GM12891 (cell line): ENCODE results near the gene ANKRD10.

Experiments used
- PAX5 ChIP-seq: IDR thresholded peaks from 2 replicates; pipeline ENCODE4 v1.6.1; 2011; ENCODE audit warnings: low read length, moderate library complexity, mild to moderate bottlenecking; ENCODE audit not compliant: insufficient read depth, severe bottlenecking
- POLR2A ChIP-seq: IDR thresholded peaks from 2 replicates; pipeline ENCODE4 v1.6.1; 2011; ENCODE audit warnings: low read depth, low read length, control low read depth
- POLR2AphosphoS5 ChIP-seq: IDR thresholded peaks from 2 replicates; pipeline ENCODE4 v1.6.1; 2011; ENCODE audit warnings: low read depth, low read length, control low read depth
- POU2F2 ChIP-seq: IDR thresholded peaks from 2 replicates; pipeline ENCODE4 v1.6.1; 2011; ENCODE audit warnings: low read depth, mild to moderate bottlenecking, control low read depth, low read length, moderate library complexity
- SPI1 ChIP-seq: IDR thresholded peaks from 2 replicates; pipeline ENCODE4 v1.6.1; 2011; ENCODE audit warnings: low read depth, low read length, control low read depth
- TAF1 ChIP-seq: IDR thresholded peaks from 2 replicates; pipeline ENCODE4 v1.6.1; 2011; ENCODE audit warnings: low read depth, low read length, control low read depth

GRCh38 chr13:110869231-110869804 lies 45.6 kb downstream of the ANKRD10 start:
- no peak for TF ChIP-seq POLR2A
- TF ChIP-seq SPI1 = no peak
- no peak for TF ChIP-seq POLR2AphosphoS5
- TF ChIP-seq PAX5 = no peak
- no peak for TF ChIP-seq TAF1
- no peak for TF ChIP-seq POU2F2
